Fibroblast of gingiva (primary cell): ENCODE results near the gene ZSCAN20.

Source experiments
- DNase-seq: peaks from one replicate; pipeline ENCODE4 v3.0.0-alpha.2; 2011; ENCODE audit warnings: low read depth

The ZSCAN20 gene

DNA sequence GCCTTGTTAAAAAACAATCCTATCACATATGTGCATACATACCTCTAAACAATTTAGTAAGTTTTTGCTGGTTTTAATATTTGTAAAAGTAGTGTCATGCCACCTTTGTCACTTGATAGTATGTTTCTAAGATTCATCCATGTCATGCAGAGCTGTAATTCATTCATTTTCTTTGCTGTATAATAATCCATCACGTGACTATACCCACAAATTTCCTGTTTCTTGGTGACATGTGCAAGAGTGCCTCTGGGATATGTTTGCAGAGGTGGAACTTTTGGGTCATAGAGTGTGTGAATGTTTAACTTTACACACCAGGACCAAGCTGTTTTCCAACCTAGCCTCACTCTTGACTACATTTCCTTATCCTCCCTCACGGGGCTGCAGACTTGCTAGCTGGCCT lies 62.9 kb downstream of the ZSCAN20 start:
- no peak for DNase-seq

DNA sequence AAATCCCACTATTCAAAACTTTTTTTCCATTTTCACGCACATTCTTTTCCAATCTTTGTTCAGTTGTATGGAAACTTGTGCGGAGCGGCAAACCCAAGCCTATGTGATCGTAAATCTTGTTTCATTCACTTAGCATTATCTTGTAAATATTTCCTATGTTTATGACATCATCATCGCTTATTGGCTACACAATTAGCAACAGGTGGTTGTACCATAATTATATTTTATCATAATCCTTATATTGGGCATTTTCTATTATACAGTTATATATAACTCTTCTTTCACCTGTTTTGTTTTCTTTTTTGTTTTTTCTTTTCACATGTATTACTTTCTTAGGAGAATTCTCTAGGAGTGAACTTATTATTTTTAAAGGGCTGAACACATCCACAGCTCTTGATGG lies 65.4 kb downstream of the ZSCAN20 start:
- no peak for DNase-seq

DNA sequence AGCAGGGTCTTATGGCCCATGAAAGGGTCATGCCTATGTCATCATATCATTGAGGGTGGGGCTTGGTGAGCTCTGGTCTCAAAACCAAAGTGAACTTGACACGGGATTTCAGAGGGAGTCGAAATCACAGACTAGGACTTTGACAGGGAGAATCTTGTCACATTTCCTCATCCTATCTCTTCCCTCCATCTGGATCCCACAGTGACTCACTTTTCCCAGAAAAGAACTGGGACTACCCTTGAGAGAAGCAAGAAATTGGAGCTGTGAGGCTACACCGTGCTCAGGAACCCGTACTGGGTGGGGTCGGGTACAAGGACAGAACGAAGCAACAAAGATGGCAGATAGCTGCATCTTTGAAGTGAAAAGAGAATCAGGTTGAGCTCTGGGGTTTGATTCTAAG lies 69.5 kb downstream of the ZSCAN20 start:
- DNase-seq, result no peak
